BLaER1 (cell line): Measurements from ENCODE around the gene KPNB1.

Source experiments
- H3K27ac ChIP-seq: shearing (Covaris generic); formaldehyde crosslinking; 2 replicates; pipeline ENCODE4 v1.8.1; 2022
- H3K27me3 ChIP-seq: shearing (Covaris generic); formaldehyde crosslinking; 2 replicates; pipeline ENCODE4 v1.8.1; 2022
- H3K36me3 ChIP-seq: shearing (Covaris generic); formaldehyde crosslinking; 2 replicates; pipeline ENCODE4 v1.8.1; 2022
- H3K4me1 ChIP-seq: shearing (Covaris generic); formaldehyde crosslinking; 2 replicates; pipeline ENCODE4 v1.8.1; 2022
- H3K4me2 ChIP-seq: shearing (Covaris generic); formaldehyde crosslinking; 2 replicates; pipeline ENCODE4 v1.8.1; 2022
- H3K4me3 ChIP-seq: shearing (Covaris generic); formaldehyde crosslinking; 2 replicates; pipeline ENCODE4 v1.8.1; 2022
- H3K9ac ChIP-seq: shearing (Covaris generic); formaldehyde crosslinking; 2 replicates; pipeline ENCODE4 v1.8.1; 2022
- H3K9me3 ChIP-seq: shearing (Covaris generic); formaldehyde crosslinking; 2 replicates; pipeline ENCODE4 v1.8.1; 2022
- H4K20me1 ChIP-seq: shearing (Covaris generic); formaldehyde crosslinking; 2 replicates; pipeline ENCODE4 v1.8.1; 2022
- Cebpa-rat ChIP-seq: shearing (Covaris generic); IDR thresholded peaks from 2 replicates; pipeline ENCODE4 v1.8.1; 2022

Gene KPNB1

GRCh38 chr17:47726796-47727703, 77.3 kb downstream of the KPNB1 start:
- Histone ChIP-seq H4K20me1 (no peaks in the 10 kb centered on the region), H3K4me1 (peaks cover 46% of the 10 kb centered on the region), H3K4me3 (no peak overlapping the region), H3K27ac (peak overlapping the region; percentile 44; the same call in 1 of the 2 replicates), H3K27me3 (no peaks in the 10 kb centered on the region), H3K9me3 (no peaks in the 10 kb centered on the region), H3K4me2 (peak overlapping the region; percentile 51), H3K36me3 (no peaks in the 10 kb centered on the region), H3K9ac (0 out of 2 replicates have a peak overlapping the region, but pooled peaks have one; percentile 38)
- TF ChIP-seq Cebpa-rat, result no peak

- 0 out of 2 replicates have a peak overlapping the region, but pooled peaks have one; percentile 44 for H3K27ac ChIP-seq
- 0 out of 2 replicates have a peak overlapping the region, but pooled peaks have one; percentile 38 for H3K9ac ChIP-seq
- peaks cover 47% of the 10 kb centered on the region for H3K4me1 ChIP-seq
- peak overlapping the region; percentile 51 for H3K4me2 ChIP-seq
- no peaks in the 10 kb centered on the region for H4K20me1 ChIP-seq
- no peaks in the 10 kb centered on the region for H3K36me3 ChIP-seq
- H3K4me3 ChIP-seq, result no peak overlapping the region
- TF ChIP-seq Cebpa-rat, result no peak
- no peaks in the 10 kb centered on the region for H3K9me3 ChIP-seq
- no peaks in the 10 kb centered on the region for H3K27me3 ChIP-seq
These were observed 78.0 kb downstream of the KPNB1 start for GRCh38 chr17:47727704-47728036.

GRCh38 chr17:47728214-47728877, 78.6 kb downstream of the KPNB1 start:
- Histone ChIP-seq H3K9me3 (no peaks in the 10 kb centered on the region), H3K27me3 (peaks cover 2% of the 10 kb centered on the region), H3K27ac (no peak overlapping the region), H3K4me3 (no peak overlapping the region), H3K4me1 (peaks cover 50% of the 10 kb centered on the region), H3K4me2 (0 out of 2 replicates have a peak overlapping the region, but pooled peaks have one; percentile 51), H3K9ac (no peak overlapping the region), H4K20me1 (no peaks in the 10 kb centered on the region), H3K36me3 (no peaks in the 10 kb centered on the region)
- no peak for TF ChIP-seq Cebpa-rat

- no peak overlapping the region for H3K4me3 ChIP-seq
- no peak overlapping the region for H3K27ac ChIP-seq
- H3K27me3 ChIP-seq, result peaks cover 13% of the 10 kb centered on the region
- no peak overlapping the region for H3K9ac ChIP-seq
- no peaks in the 10 kb centered on the region for H3K36me3 ChIP-seq
- no peak for TF ChIP-seq Cebpa-rat
- peaks cover 61% of the 10 kb centered on the region for H3K4me1 ChIP-seq
- no peak overlapping the region for H3K4me2 ChIP-seq
- H3K9me3 ChIP-seq, result no peaks in the 10 kb centered on the region
- H4K20me1 ChIP-seq, result no peaks in the 10 kb centered on the region
These were observed 79.8 kb downstream of the KPNB1 start for GRCh38 chr17:47729476-47729875.

- H3K4me1 ChIP-seq, result peaks cover 66% of the 10 kb centered on the region
- H3K27me3 ChIP-seq, result peaks cover 25% of the 10 kb centered on the region
- H3K9me3 ChIP-seq, result no peaks in the 10 kb centered on the region
These were observed 81.0 kb downstream of the KPNB1 start for GRCh38 chr17:47730681-47731080.

GRCh38 chr17:47731396-47731795, 81.7 kb downstream of the KPNB1 start:
- no peak for TF ChIP-seq Cebpa-rat
- H3K4me2 ChIP-seq, result peak overlapping the region; percentile 42; the same call in 1 of the 2 replicates
- H3K27ac ChIP-seq, result no peak overlapping the region
- no peaks in the 10 kb centered on the region for H3K9me3 ChIP-seq
- H3K4me1 ChIP-seq, result peaks cover 67% of the 10 kb centered on the region
- no peaks in the 10 kb centered on the region for H3K36me3 ChIP-seq
- peaks cover 26% of the 10 kb centered on the region for H3K27me3 ChIP-seq
- no peaks in the 10 kb centered on the region for H4K20me1 ChIP-seq
- no peak overlapping the region for H3K9ac ChIP-seq
- no peak overlapping the region for H3K4me3 ChIP-seq

More at GRCh38 chr17:47730681-47731080, 81.0 kb downstream of the KPNB1 start:
- Histone ChIP-seq H3K9ac (no peak overlapping the region), H3K4me3 (no peak overlapping the region), H4K20me1 (no peaks in the 10 kb centered on the region), H3K27ac (no peak overlapping the region), H3K4me2 (0 out of 2 replicates have a peak overlapping the region, but pooled peaks have one; percentile 1), H3K36me3 (no peaks in the 10 kb centered on the region)
- TF ChIP-seq Cebpa-rat, result no peak

- H3K4me2 ChIP-seq, result peak overlapping the region; percentile 91
- peaks cover 26% of the 10 kb centered on the region for H3K27me3 ChIP-seq
- H4K20me1 ChIP-seq, result no peaks in the 10 kb centered on the region
- no peak for TF ChIP-seq Cebpa-rat
- H3K36me3 ChIP-seq, result no peaks in the 10 kb centered on the region
- no peak overlapping the region for H3K4me3 ChIP-seq
- H3K27ac ChIP-seq, result no peak overlapping the region
- peaks cover 65% of the 10 kb centered on the region for H3K4me1 ChIP-seq
- no peaks in the 10 kb centered on the region for H3K9me3 ChIP-seq
- H3K9ac ChIP-seq, result no peak overlapping the region
These were observed 82.8 kb downstream of the KPNB1 start for GRCh38 chr17:47732399-47733046.

GRCh38 chr17:47733047-47733673, 83.4 kb downstream of the KPNB1 start, which contains the start of gene TBX21:
Gene TBX21 (plus strand): TSS chr17:47733236. CDS start chr17:47733455, 219 bp downstream.
- H3K27me3 ChIP-seq, result peaks cover 26% of the 10 kb centered on the region
- TF ChIP-seq Cebpa-rat, result no peak

GRCh38 chr17:47733674-47734410, 84.1 kb downstream of the KPNB1 start:
- TF ChIP-seq Cebpa-rat, result no peak

More at GRCh38 chr17:47733047-47733673, 83.4 kb downstream of the KPNB1 start, which contains the start of gene TBX21:
- Histone ChIP-seq H4K20me1 (no peaks in the 10 kb centered on the region), H3K27ac (peak within 1 kb of the TSS; percentile 68), H3K4me3 (peak within 1 kb of the TSS; percentile 77), H3K36me3 (no peaks in the 10 kb centered on the region), H3K9me3 (no peaks in the 10 kb centered on the region), H3K4me2 (peak within 1 kb of the TSS; percentile 91), H3K4me1 (peaks cover 59% of the 10 kb centered on the region), H3K9ac (peak within 1 kb of the TSS; percentile 76)

More at GRCh38 chr17:47733674-47734410, 84.1 kb downstream of the KPNB1 start:
- Histone ChIP-seq H3K36me3 (no peaks in the 10 kb centered on the region), H4K20me1 (no peaks in the 10 kb centered on the region), H3K4me3 (peak overlapping the region; percentile 77), H3K9ac (peak overlapping the region; percentile 76), H3K4me2 (peak overlapping the region; percentile 91), H3K27me3 (peaks cover 26% of the 10 kb centered on the region), H3K9me3 (no peaks in the 10 kb centered on the region), H3K27ac (peak overlapping the region; percentile 68), H3K4me1 (peaks cover 59% of the 10 kb centered on the region)
